ENCODE results near the gene ARL4D. TPM values are rescaled to one million over a fixed set of nuclear protein-coding genes. Genes with fewer than 3 reads are reported as not detected.
"Not testable (repeated sequence)": the region's sequence is repeated elsewhere in the genome, so short reads cannot be mapped to it uniquely, and the experiment has no call there.

Gene ARL4D
- total RNA-seq, 2 donors from 2014 or later: 4.8 to 17.2 TPM

- Histone ChIP-seq H3K27ac (no peak overlapping the region), H3K27me3 (replicated peaks; ENCODE audit: insufficient read depth) (no peaks in the 10 kb centered on the region)
Measured at GRCh38 chr17:43411749-43412148, 13.0 kb downstream of the ARL4D start.

GRCh38 chr17:43412166-43412565, 13.4 kb downstream of the ARL4D start:
- H3K27ac ChIP-seq: no peak overlapping the region
- TF ChIP-seq POLR2A (IDR thresholded peaks at IDR 0.05): no peak

More at GRCh38 chr17:43411749-43412148, 13.0 kb downstream of the ARL4D start:
- intact Hi-C loops (cut with DNase I): no loop called here
- WGBS: 48% methylated on average over 6 of the region's 6 CpGs
- Histone ChIP-seq H3K4me1 (replicated peaks) (no peaks in the 10 kb centered on the region), H3K9me3 (no peaks in the 10 kb centered on the region), H3K36me3 (no peaks in the 10 kb centered on the region), H3K4me3 (no peak overlapping the region)
- TF ChIP-seq POLR2A (IDR thresholded peaks at IDR 0.05): no peak
- TF ChIP-seq, protein P1, sequence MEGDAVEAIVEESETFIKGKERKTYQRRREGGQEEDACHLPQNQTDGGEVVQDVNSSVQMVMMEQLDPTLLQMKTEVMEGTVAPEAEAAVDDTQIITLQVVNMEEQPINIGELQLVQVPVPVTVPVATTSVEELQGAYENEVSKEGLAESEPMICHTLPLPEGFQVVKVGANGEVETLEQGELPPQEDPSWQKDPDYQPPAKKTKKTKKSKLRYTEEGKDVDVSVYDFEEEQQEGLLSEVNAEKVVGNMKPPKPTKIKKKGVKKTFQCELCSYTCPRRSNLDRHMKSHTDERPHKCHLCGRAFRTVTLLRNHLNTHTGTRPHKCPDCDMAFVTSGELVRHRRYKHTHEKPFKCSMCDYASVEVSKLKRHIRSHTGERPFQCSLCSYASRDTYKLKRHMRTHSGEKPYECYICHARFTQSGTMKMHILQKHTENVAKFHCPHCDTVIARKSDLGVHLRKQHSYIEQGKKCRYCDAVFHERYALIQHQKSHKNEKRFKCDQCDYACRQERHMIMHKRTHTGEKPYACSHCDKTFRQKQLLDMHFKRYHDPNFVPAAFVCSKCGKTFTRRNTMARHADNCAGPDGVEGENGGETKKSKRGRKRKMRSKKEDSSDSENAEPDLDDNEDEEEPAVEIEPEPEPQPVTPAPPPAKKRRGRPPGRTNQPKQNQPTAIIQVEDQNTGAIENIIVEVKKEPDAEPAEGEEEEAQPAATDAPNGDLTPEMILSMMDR (IDR thresholded peaks at IDR 0.05): no peak
- TF ChIP-seq POLR2AphosphoS5 (IDR thresholded peaks at IDR 0.05): no peak
- no peak for DNase-seq (ENCODE audit: low spot score)

DNA sequence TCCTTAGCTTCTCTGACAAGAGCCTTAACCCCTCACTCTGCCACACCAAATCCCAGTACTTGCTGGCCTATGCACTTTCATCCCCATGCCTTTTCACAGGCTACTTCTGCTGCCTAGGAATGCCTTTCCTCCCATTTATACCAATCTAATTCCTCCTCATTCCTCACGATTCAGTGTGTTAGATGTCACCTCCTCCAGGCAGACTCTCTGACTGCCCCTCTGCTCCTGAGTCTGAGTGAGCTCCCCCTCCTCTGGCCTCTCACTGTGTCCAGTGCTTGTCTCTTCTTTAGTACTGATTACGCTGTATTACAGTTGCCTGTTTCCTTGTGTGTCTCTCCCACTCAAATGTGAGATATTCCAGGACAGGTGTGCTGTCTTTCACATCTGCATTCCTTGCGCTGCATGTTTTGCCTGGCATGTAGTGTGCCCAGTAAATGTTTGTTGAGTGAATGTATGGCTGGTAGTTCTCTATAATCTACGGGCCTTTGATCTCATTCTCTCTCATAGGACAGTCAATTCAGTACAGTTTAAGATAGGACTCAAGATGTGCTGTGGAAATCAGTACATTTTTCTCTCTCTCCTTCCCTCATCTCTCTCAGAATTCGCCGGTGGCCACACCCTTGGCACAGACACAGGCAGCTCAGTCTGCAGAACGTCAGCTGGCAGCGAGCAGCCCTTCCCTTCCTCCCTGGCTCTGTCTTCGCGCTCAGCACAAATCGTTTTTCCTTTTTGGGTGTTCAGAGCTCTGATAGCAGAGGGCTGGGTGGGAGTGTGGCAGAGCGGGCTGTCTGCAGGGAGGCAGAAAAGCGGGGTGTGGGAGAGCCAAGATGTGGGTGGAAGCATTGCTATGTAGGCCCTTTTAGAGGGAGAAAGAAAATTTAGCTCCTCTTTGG, 18.5 kb downstream of the ARL4D start:
- intact Hi-C loops (cut with DNase I): no loop called here
- TF ChIP-seq, protein P1 (IDR thresholded peaks at IDR 0.05): no peak
- peak; percentile 42 for TF ChIP-seq POLR2AphosphoS5 (IDR thresholded peaks at IDR 0.05)

More at GRCh38 chr17:43412166-43412565, 13.4 kb downstream of the ARL4D start:
- Histone ChIP-seq H3K4me3 (no peak overlapping the region), H3K36me3 (no peaks in the 10 kb centered on the region), H3K4me1 (replicated peaks) (no peaks in the 10 kb centered on the region), H3K27me3 (replicated peaks; ENCODE audit: insufficient read depth) (no peaks in the 10 kb centered on the region), H3K9me3 (no peaks in the 10 kb centered on the region)
- intact Hi-C loops (cut with DNase I): no loop called here
- WGBS: 92% methylated on average over 1 of the region's 1 CpG
- no peak for DNase-seq (ENCODE audit: low spot score)

GRCh38 chr17:43418441-43419374, 19.9 kb downstream of the ARL4D start:
- H3K4me1 ChIP-seq (replicated peaks): no peaks in the 10 kb centered on the region
- H3K36me3 ChIP-seq: no peaks in the 10 kb centered on the region
- no peaks in the 10 kb centered on the region for H3K27me3 ChIP-seq (replicated peaks; ENCODE audit: insufficient read depth)
- H3K4me3 ChIP-seq: no peak overlapping the region
- DNase-seq (ENCODE audit: low spot score): peak; percentile 59
- intact Hi-C loops (cut with DNase I): loop anchor here (2.0 kb wide), 1 partner anchor 20 kb away; the partner anchor contains the start of gene ARL4D
- WGBS: 48% methylated on average over 18 of the region's 18 CpGs
- TF ChIP-seq POLR2A (IDR thresholded peaks at IDR 0.05) (peak; percentile 31), POLR2AphosphoS5 (IDR thresholded peaks at IDR 0.05) (peak; percentile 66)
- TF ChIP-seq, protein P1 (IDR thresholded peaks at IDR 0.05): no peak
- H3K9me3 ChIP-seq: no peaks in the 10 kb centered on the region
- peak overlapping the region; percentile 39 to 59 for H3K27ac ChIP-seq

More for the DNA sequence above, 18.5 kb downstream of the ARL4D start:
- DNase-seq (ENCODE audit: low spot score): peak; percentile 61
- Histone ChIP-seq H3K4me3 (no peak overlapping the region), H3K9me3 (no peaks in the 10 kb centered on the region), H3K27me3 (replicated peaks; ENCODE audit: insufficient read depth) (no peaks in the 10 kb centered on the region), H3K36me3 (no peaks in the 10 kb centered on the region), H3K27ac (peak overlapping the region; percentile 39 to 59), H3K4me1 (replicated peaks) (no peaks in the 10 kb centered on the region)
- 21% methylated on average over 13 of the region's 13 CpGs for WGBS

GRCh38 chr17:43419375-43419882, 20.6 kb downstream of the ARL4D start:
- H3K4me3 ChIP-seq; DNase-seq (ENCODE audit: low spot score); H3K36me3 ChIP-seq; H3K9me3 ChIP-seq; H3K4me1 ChIP-seq (replicated peaks); H3K27me3 ChIP-seq (replicated peaks; ENCODE audit: insufficient read depth): not testable (repeated sequence)
- peak overlapping the region; percentile 39 to 59 for H3K27ac ChIP-seq
- intact Hi-C loops (cut with DNase I): loop anchor here (2.0 kb wide), 1 partner anchor 21 kb away; the partner anchor contains the start of gene ARL4D
- 94% methylated on average over 17 of the region's 17 CpGs for WGBS
